Neural cell (in vitro differentiated cells): ENCODE results near the gene KRTAP22-1. TPM values are rescaled to one million over a fixed set of nuclear protein-coding genes. Genes with fewer than 3 reads are reported as not detected.

Source experiments
- H2AFZ ChIP-seq: fragments of 200-600, 300-800 bp; sonication (generic), shearing (Covaris generic); 2 replicates; pipeline ENCODE4 v1.6.0; 2014; ENCODE audit warnings: low read depth, mild to moderate bottlenecking, antibody characterized with exemption, low read length, moderate library complexity
- H3F3A ChIP-seq: fragments of 200-600 bp; shearing (Covaris generic); 2 replicates; pipeline ENCODE4 v1.6.1; 2016; ENCODE audit warnings: mild to moderate bottlenecking, moderate library complexity, mixed read lengths, antibody characterized with exemption, low read length; ENCODE audit not compliant: insufficient read depth, poor library complexity, severe bottlenecking
- H3K27ac ChIP-seq: fragments of 200-600, 300-800 bp; sonication (generic), shearing (Covaris generic); 2 replicates; pipeline ENCODE4 v1.5.1; 2014; ENCODE audit warnings: mild to moderate bottlenecking, low read length, moderate library complexity
- H3K27me3 ChIP-seq: fragments of 300-800, 200-600 bp; sonication (generic), shearing (Covaris generic); 2 replicates; pipeline ENCODE4 v1.6.0; 2014; ENCODE audit warnings: mild to moderate bottlenecking, low read depth, low read length, moderate library complexity; ENCODE audit not compliant: insufficient read depth
- H3K36me3 ChIP-seq: fragments of 300-800, 200-600 bp; sonication (generic), shearing (Covaris generic); 2 replicates; pipeline ENCODE4 v1.5.1; 2014; ENCODE audit warnings: mild to moderate bottlenecking, antibody characterized with exemption, low read length, moderate library complexity; ENCODE audit not compliant: insufficient read depth
- H3K4me2 ChIP-seq: fragments of 300-800, 200-600 bp; sonication (generic), shearing (Covaris generic); 2 replicates; pipeline ENCODE4 v1.6.0; 2014; ENCODE audit warnings: mild to moderate bottlenecking, low read length
- H3K4me3 ChIP-seq: fragments of 300-800, 200-600 bp; sonication (generic), shearing (Covaris generic); 2 replicates; pipeline ENCODE4 v1.5.1; 2014; ENCODE audit warnings: mild to moderate bottlenecking, low read length, moderate library complexity
- H3K79me2 ChIP-seq: fragments of 200-600 bp; shearing (Covaris generic); replicated peaks from 2 replicates; pipeline ENCODE4 v1.6.0; 2014; ENCODE audit warnings: mild to moderate bottlenecking, low read length, moderate library complexity; ENCODE audit not compliant: insufficient read depth
- H3K9ac ChIP-seq: fragments of 300-800, 200-600 bp; sonication (generic), shearing (Covaris generic); 2 replicates; pipeline ENCODE4 v1.6.1; 2016; ENCODE audit warnings: mild to moderate bottlenecking, low read length, mixed read lengths
- H3K9me2 ChIP-seq: fragments of 200-600 bp; shearing (Covaris generic); 2 replicates; pipeline ENCODE4 v1.6.1; 2016; ENCODE audit warnings: mild to moderate bottlenecking, low read length, mixed read lengths; ENCODE audit not compliant: insufficient read depth
- H3K9me3 ChIP-seq: fragments of 200-600, 300-800 bp; sonication (generic), shearing (Covaris generic); 2 replicates; pipeline ENCODE4 v1.6.1; 2016; ENCODE audit warnings: mild to moderate bottlenecking, mixed run types, low read length, moderate library complexity, mixed read lengths
- H4K20me1 ChIP-seq: fragments of 200-600 bp; shearing (Covaris generic); 2 replicates; pipeline ENCODE4 v1.6.1; 2016; ENCODE audit warnings: mild to moderate bottlenecking, mixed run types; ENCODE audit not compliant: insufficient read depth
- EP300 ChIP-seq: fragments of 450-650 bp; conservative IDR thresholded peaks from 2 replicates; pipeline ENCODE4 v1.6.1; 2014; ENCODE audit warnings: antibody characterized with exemption, mild to moderate bottlenecking, moderate library complexity; ENCODE audit not compliant: poor library complexity, severe bottlenecking
- EZH2 ChIP-seq: fragments of 200-600, 300-800 bp; shearing (Covaris generic), sonication (generic); IDR thresholded peaks from 2 replicates; pipeline ENCODE4 v1.6.1; 2014; ENCODE audit warnings: antibody characterized with exemption, low read length, borderline replicate concordance, mild to moderate bottlenecking; ENCODE audit not compliant: insufficient read depth, poor library complexity, severe bottlenecking
- MXI1 ChIP-seq: fragments of 450-650 bp; conservative IDR thresholded peaks from 2 replicates; pipeline ENCODE4 v1.6.1; 2014; ENCODE audit warnings: antibody characterized with exemption, mild to moderate bottlenecking; ENCODE audit not compliant: poor library complexity, severe bottlenecking
- POLR2AphosphoS5 ChIP-seq: IDR thresholded peaks from 2 replicates; pipeline ENCODE4 v1.6.1; 2012
- RAD21 ChIP-seq: fragments of 450-650 bp; conservative IDR thresholded peaks from 2 replicates; pipeline ENCODE4 v1.6.1; 2014; ENCODE audit warnings: antibody characterized with exemption, mild to moderate bottlenecking, moderate library complexity
- REST ChIP-seq: IDR thresholded peaks from 2 replicates; pipeline ENCODE4 v1.6.1; 2012; ENCODE audit warnings: borderline replicate concordance
- SMC3 ChIP-seq: fragments of 450-650 bp; conservative IDR thresholded peaks from 2 replicates; pipeline ENCODE4 v1.6.1; 2014; ENCODE audit warnings: antibody characterized with exemption, mild to moderate bottlenecking, moderate library complexity; ENCODE audit not compliant: poor library complexity
- TAF1 ChIP-seq: IDR thresholded peaks from 2 replicates; pipeline ENCODE4 v1.6.1; 2012; ENCODE audit warnings: low read depth
- polyA plus RNA-seq: library from polyadenylated mRNA; depleted of rRNA; stranded (reverse); fragments of >200 nt; gene quantifications from 2 replicates; pipeline ENCODE4 v1.2.3, GENCODE V29; 2014
- TF ChIP-seq, protein P1 (sequence below): fragments of 450-650 bp; IDR thresholded peaks from 2 replicates; pipeline ENCODE4 v1.5.1; 2014; ENCODE audit warnings: antibody characterized with exemption, mild to moderate bottlenecking, moderate library complexity; ENCODE audit not compliant: poor library complexity, severe bottlenecking

KRTAP22-1 gene
- polyA plus RNA-seq, 1 donor from 2014 or later = not detected

- Histone ChIP-seq H3K9ac (no peak overlapping the region), H3K9me3 (peaks cover 1% of the 10 kb centered on the region), H3K79me2 (no peaks in the 10 kb centered on the region), H2AFZ (no peak overlapping the region), H3K27ac (no peak overlapping the region), H3K4me2 (no peak overlapping the region), H3F3A (no peaks in the 10 kb centered on the region), H3K9me2 (no peaks in the 10 kb centered on the region), H3K36me3 (no peaks in the 10 kb centered on the region), H3K27me3 (no peaks in the 10 kb centered on the region), H4K20me1 (no peaks in the 10 kb centered on the region), H3K4me3 (no peak overlapping the region)
- TF ChIP-seq MXI1 (no peak), SMC3 (no peak), EZH2 (no peak), TAF1 (no peak), RAD21 (no peak), REST (no peak), EP300 (no peak), POLR2AphosphoS5 (no peak)
- TF ChIP-seq, protein P1, sequence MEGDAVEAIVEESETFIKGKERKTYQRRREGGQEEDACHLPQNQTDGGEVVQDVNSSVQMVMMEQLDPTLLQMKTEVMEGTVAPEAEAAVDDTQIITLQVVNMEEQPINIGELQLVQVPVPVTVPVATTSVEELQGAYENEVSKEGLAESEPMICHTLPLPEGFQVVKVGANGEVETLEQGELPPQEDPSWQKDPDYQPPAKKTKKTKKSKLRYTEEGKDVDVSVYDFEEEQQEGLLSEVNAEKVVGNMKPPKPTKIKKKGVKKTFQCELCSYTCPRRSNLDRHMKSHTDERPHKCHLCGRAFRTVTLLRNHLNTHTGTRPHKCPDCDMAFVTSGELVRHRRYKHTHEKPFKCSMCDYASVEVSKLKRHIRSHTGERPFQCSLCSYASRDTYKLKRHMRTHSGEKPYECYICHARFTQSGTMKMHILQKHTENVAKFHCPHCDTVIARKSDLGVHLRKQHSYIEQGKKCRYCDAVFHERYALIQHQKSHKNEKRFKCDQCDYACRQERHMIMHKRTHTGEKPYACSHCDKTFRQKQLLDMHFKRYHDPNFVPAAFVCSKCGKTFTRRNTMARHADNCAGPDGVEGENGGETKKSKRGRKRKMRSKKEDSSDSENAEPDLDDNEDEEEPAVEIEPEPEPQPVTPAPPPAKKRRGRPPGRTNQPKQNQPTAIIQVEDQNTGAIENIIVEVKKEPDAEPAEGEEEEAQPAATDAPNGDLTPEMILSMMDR = no peak
Measured at GRCh38 chr21:30620080-30620479, 19.2 kb downstream of the KRTAP22-1 start.

DNA sequence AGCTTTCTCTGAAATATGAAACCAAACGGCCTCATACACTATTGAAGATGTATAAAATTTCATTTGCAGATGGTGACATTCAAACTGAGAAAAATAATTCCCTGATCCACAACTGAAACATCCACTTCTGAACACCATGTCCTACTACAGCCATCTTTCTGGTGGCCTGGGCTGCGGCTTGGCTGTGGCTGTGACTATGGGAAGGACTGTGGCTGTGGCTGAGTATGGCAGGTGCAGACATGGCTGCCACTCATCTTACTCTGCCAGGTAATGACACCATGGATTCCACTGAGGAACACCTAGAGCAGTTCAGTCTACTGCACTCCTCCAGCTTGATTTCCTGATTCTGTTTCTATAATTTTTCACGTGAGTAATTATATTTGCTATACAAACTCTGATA is 19.6 kb downstream of the KRTAP22-1 start, which contains the start of gene KRTAP20-4:
TSS of gene KRTAP20-4 (plus strand) at position 106 of the 400 bp plus-strand sequence.
- Histone ChIP-seq H3K27ac (peak within 1 kb of the TSS; percentile 36), H4K20me1 (no peaks in the 10 kb centered on the region), H3K9ac (no peak within 1 kb of the TSS), H3K4me2 (no peak within 1 kb of the TSS), H3K36me3 (no peaks in the 10 kb centered on the region), H3K27me3 (no peaks in the 10 kb centered on the region), H3K4me3 (no peak within 1 kb of the TSS), H3K79me2 (no peaks in the 10 kb centered on the region), H2AFZ (no peak within 1 kb of the TSS), H3K9me2 (no peaks in the 10 kb centered on the region), H3F3A (no peaks in the 10 kb centered on the region), H3K9me3 (peaks cover 6% of the 10 kb centered on the region)
- TF ChIP-seq EP300 = no peak
- TF ChIP-seq SMC3 = no peak
- TF ChIP-seq TAF1 = no peak
- no peak for TF ChIP-seq REST
- no peak for TF ChIP-seq EZH2
- TF ChIP-seq RAD21 = no peak
- TF ChIP-seq MXI1 = no peak
- TF ChIP-seq, protein P1 = no peak
- TF ChIP-seq POLR2AphosphoS5 = no peak
